OCI-LY7 (cell line): Measurements from ENCODE around the gene NDUFB2. TPM values are rescaled to one million over a fixed set of nuclear protein-coding genes. Genes with fewer than 3 reads are reported as not detected.

Experiments used
- BruUV-seq: library from RNA; stranded (reverse); fragments of 400-500 nt; replicated peaks from 2 replicates; lab custom pipeline; 2021; lab: Mats Ljungman, UMichigan
- CTCF ChIA-PET: fragments of 300-600 bp; sonication (Branson Sonifier 250); formaldehyde crosslinking; loops from one replicate; lab custom pipeline; 2022; ENCODE audit warnings: antibody characterized with exemption; ENCODE audit not compliant: unreplicated experiment; lab: Charles Lee
- POLR2A ChIA-PET: fragments of 300-600 bp; sonication (Branson Sonifier 250); formaldehyde crosslinking; loops from one replicate; lab custom pipeline; 2022; ENCODE audit warnings: antibody characterized with exemption; lab: Charles Lee
- DNase-seq: peaks from one replicate; pipeline ENCODE4 v3.0.0-alpha.2; 2015; ENCODE audit warnings: low spot score
- H2AFZ ChIP-seq: fragments of 200-600 bp; sonication (generic), shearing (Covaris generic); 2 replicates; pipeline ENCODE4 v1.6.1; 2014; ENCODE audit warnings: mild to moderate bottlenecking, antibody characterized with exemption, low read length, moderate library complexity
- H3K27ac ChIP-seq: fragments of 200-600 bp; sonication (generic); 2 replicates; pipeline ENCODE4 v1.5.1; 2014; ENCODE audit warnings: mixed run types, low read depth, mild to moderate bottlenecking, moderate library complexity, low read length, inconsistent platforms; ENCODE audit not compliant: poor library complexity, severe bottlenecking
- H3K36me3 ChIP-seq: fragments of 200-600 bp; sonication (generic); 2 replicates; pipeline ENCODE4 v1.6.1; 2014; ENCODE audit warnings: mild to moderate bottlenecking, antibody characterized with exemption, low read length, moderate library complexity, mixed read lengths; ENCODE audit not compliant: insufficient read depth
- H3K4me1 ChIP-seq: fragments of 200-600 bp; sonication (generic); 2 replicates; pipeline ENCODE4 v1.5.1; 2014; ENCODE audit warnings: mild to moderate bottlenecking, low read length; ENCODE audit not compliant: insufficient read depth, poor library complexity, severe bottlenecking
- H3K4me2 ChIP-seq: fragments of 200-600 bp; sonication (generic); 2 replicates; pipeline ENCODE4 v1.6.1; 2014; ENCODE audit warnings: mild to moderate bottlenecking, low read length
- H3K4me3 ChIP-seq: fragments of 200-600 bp; sonication (generic); 2 replicates; pipeline ENCODE4 v1.5.1; 2014; ENCODE audit warnings: mild to moderate bottlenecking, low read depth, low read length; ENCODE audit not compliant: poor library complexity, severe bottlenecking
- H3K79me2 ChIP-seq: fragments of 200-600 bp; sonication (generic); 2 replicates; pipeline ENCODE4 v1.6.1; 2016; ENCODE audit warnings: low read depth, mild to moderate bottlenecking, low read length, moderate library complexity, mixed read lengths; ENCODE audit not compliant: insufficient read depth
- H3K9me2 ChIP-seq: fragments of 200-600 bp; sonication (generic); 2 replicates; pipeline ENCODE4 v1.6.1; 2016; ENCODE audit warnings: mild to moderate bottlenecking, low read length, mixed read lengths; ENCODE audit not compliant: insufficient read depth
- H3K9me3 ChIP-seq: fragments of 200-600 bp; sonication (generic); 2 replicates; pipeline ENCODE4 v1.6.1; 2014; ENCODE audit warnings: mild to moderate bottlenecking, mixed run types, low read length, mixed read lengths
- H4K20me1 ChIP-seq: fragments of 200-600 bp; sonication (generic); 2 replicates; pipeline ENCODE4 v1.6.1; 2014; ENCODE audit warnings: mild to moderate bottlenecking, antibody characterized with exemption, low read length, moderate library complexity, mixed read lengths; ENCODE audit not compliant: insufficient read depth
- CTCF ChIP-seq: fragments of 200-600 bp; sonication (generic); conservative IDR thresholded peaks from 2 replicates; pipeline ENCODE4 v1.5.1; 2014; ENCODE audit warnings: mild to moderate bottlenecking, antibody characterized with exemption, low read length, moderate library complexity, mixed read lengths
- EZH2phosphoT487 ChIP-seq: fragments of 200-600 bp; sonication (generic); IDR thresholded peaks from 2 replicates; pipeline ENCODE4 v1.6.1; 2018; ENCODE audit warnings: low read depth, borderline replicate concordance, mild to moderate bottlenecking, mixed run types, antibody characterized with exemption, low read length, moderate library complexity, mixed read lengths
- intact Hi-C: fragments of 100-400 bp; cut with micrococcal nuclease; formaldehyde crosslinking; loops from one replicate; pipeline ENCODE4 v1.10.0; 2022; ENCODE audit not compliant: unreplicated experiment
- total RNA-seq, 2 experiments: library from RNA; depleted of rRNA in 1 of 2; stranded (reverse); fragments of >200 nt in 1 of 2; shearing (Covaris generic) in 1 of 2; gene quantifications; 2 replicates each; pipeline ENCODE4 v1.2.3, GENCODE V29; 2014 to 2022

Gene NDUFB2
- total RNA-seq, 2 experiments from 2014 or later = 114 to 139 TPM

- no TSS peak for BruUV-seq
- intact Hi-C loops = loop anchor here (5.0 to 10.0 kb wide), 3 partner anchors 278 to 1316 kb away; partner anchors contain the start of gene LUC7L2
- ChIA-PET POLR2A (interaction anchor here (0.7 kb wide), 1 partner anchor 677 kb away, joined by 3 read pairs; no protein-coding TSS in a partner anchor), CTCF (no interaction called here)
- DNase-seq = peak; percentile 10
- Histone ChIP-seq H3K27ac (no peak overlapping the region), H3K4me3 (no peak overlapping the region), H3K9me3 (no peaks in the 10 kb centered on the region), H3K4me2 (no peak overlapping the region), H3K9me2 (no peaks in the 10 kb centered on the region), H3K36me3 (no peaks in the 10 kb centered on the region), H3K4me1 (peaks cover 37% of the 10 kb centered on the region), H4K20me1 (no peaks in the 10 kb centered on the region), H3K79me2 (peaks cover 13% of the 10 kb centered on the region; the same call in 1 of the 2 replicates), H2AFZ (no peak overlapping the region)
- no peak for TF ChIP-seq EZH2phosphoT487
- no peak for TF ChIP-seq CTCF
Observed at GRCh38 chr7:140670343-140670935, 26.1 kb upstream of the NDUFB2 start.

GRCh38 chr7:140671966-140672365 lies 24.5 kb upstream of the NDUFB2 start:
- Histone ChIP-seq H3K36me3 (peaks cover 4% of the 10 kb centered on the region), H3K4me3 (peak overlapping the region; percentile 81), H3K27ac (peak overlapping the region; percentile 98), H3K9me2 (no peaks in the 10 kb centered on the region), H2AFZ (peak overlapping the region; percentile 81; the same call in 1 of the 2 replicates), H4K20me1 (no peaks in the 10 kb centered on the region), H3K4me2 (peak overlapping the region; percentile 67), H3K79me2 (peaks cover 24% of the 10 kb centered on the region; the same call in 1 of the 2 replicates), H3K9me3 (no peaks in the 10 kb centered on the region), H3K4me1 (peaks cover 52% of the 10 kb centered on the region)
- CTCF ChIA-PET = no interaction called here
- DNase-seq = no peak
- TF ChIP-seq EZH2phosphoT487 = no peak
- POLR2A ChIA-PET = interaction anchor here (3.6 kb wide), 1 partner anchor 24 kb away, joined by 10 read pairs; the partner anchor contains the start of gene NDUFB2
- intact Hi-C loops = loop anchor here (1.0 to 10.0 kb wide), 4 partner anchors 193 to 1317 kb away; partner anchors contain the start of genes LUC7L2 and MKRN1
- no TSS peak for BruUV-seq

- Histone ChIP-seq H3K36me3 (peaks cover 10% of the 10 kb centered on the region), H3K27ac (peak within 1 kb of the TSS; percentile 98), H3K9me3 (no peaks in the 10 kb centered on the region), H4K20me1 (no peaks in the 10 kb centered on the region), H3K4me2 (peak within 1 kb of the TSS; percentile 100), H3K4me1 (peaks cover 57% of the 10 kb centered on the region), H3K9me2 (no peaks in the 10 kb centered on the region), H2AFZ (peak within 1 kb of the TSS; percentile 81), H3K4me3 (peak within 1 kb of the TSS; percentile 81), H3K79me2 (peaks cover 30% of the 10 kb centered on the region)
- POLR2A ChIA-PET = interaction anchor here (0.5 to 3.6 kb wide), 3 partner anchors 11 to 976 kb away, joined by 3 to 10 read pairs (median 9); partner anchors contain the start of gene NDUFB2
- TF ChIP-seq CTCF (no peak), EZH2phosphoT487 (no peak)
- intact Hi-C loops = loop anchor here (1.0 to 10.0 kb wide), 4 partner anchors 193 to 1318 kb away; partner anchors contain the start of genes LUC7L2 and MKRN1
- TSS peak; percentile 80 for BruUV-seq
- CTCF ChIA-PET = no interaction called here
- DNase-seq = peak; percentile 85
Observed at GRCh38 chr7:140672382-140673062, 24.0 kb upstream of the NDUFB2 start, which contains the start of gene ADCK2. Gene ADCK2 (plus strand): TSS chr7:140672945. CDS start chr7:140673331, 386 bp downstream.
